HepG2 (cell line): ENCODE results near the gene MDFI. TPM values are rescaled to one million over a fixed set of nuclear protein-coding genes. Genes with fewer than 3 reads are reported as not detected.

ENCODE experiments used
- ATAC-seq: fragments of 200-7000 bp; cut with Tn5 transposase; 3 replicates; pipeline ENCODE4 v1.9.1; 2020; ENCODE audit warnings: mild to moderate bottlenecking, moderate library complexity
- BruUV-seq: library from RNA; stranded (reverse); fragments of 400-500 nt; replicated peaks from 2 replicates; lab custom pipeline; 2021; lab: Mats Ljungman, UMichigan
- CTCF ChIA-PET: fragments of 300-600 bp; formaldehyde crosslinking; extraction: SDS; loops from one replicate; lab custom pipeline; 2021; ENCODE audit warnings: low total read pairs, inconsistent platforms, low intra/inter-chr PET ratio; lab: Yijun Ruan, JAX
- POLR2A ChIA-PET: fragments of 350-600 bp; sonication (Branson Sonifier 250); formaldehyde crosslinking; loops from one replicate; lab custom pipeline; 2020; ENCODE audit warnings: antibody characterized with exemption, inconsistent platforms; lab: Yijun Ruan, JAX
- DNase-seq: peaks from one replicate; pipeline ENCODE4 v3.0.0-alpha.2; 2015; ENCODE audit warnings: low spot score
- FAIRE-seq: peaks from 3 replicates; lab custom pipeline; 2011; peaks lifted over from hg19 to GRCh38; lab: Jason Lieb, UNC
- H2AFZ ChIP-seq: one replicate; pipeline ENCODE4 v1.6.1; 2011; ENCODE audit warnings: low read length, inconsistent platforms
- H3K27ac ChIP-seq: fragments of 300-600 bp; 3 replicates; pipeline ENCODE4 v1.8.0; 2011; ENCODE audit warnings: mixed run types, mild to moderate bottlenecking, mixed read lengths, low read length, inconsistent platforms; ENCODE audit not compliant: insufficient read depth; ENCODE audit errors: extremely low read length
- H3K27me3 ChIP-seq, 2 experiments: fragments of 200-600 bp in 1 of 2; 2 replicates in 1 of 2; 3 replicates in 1 of 2; pipeline versions ENCODE4 v1.6.0 to v1.8.0; 2011; ENCODE audit warnings: low read length in 2 of 2, mild to moderate bottlenecking in 2 of 2, moderate library complexity in 2 of 2, inconsistent platforms in 1 of 2; ENCODE audit not compliant: insufficient read depth in 2 of 2, control insufficient read depth in 1 of 2
- H3K36me3 ChIP-seq, 2 experiments: fragments of 200-600 bp in 1 of 2; replicated peaks in 1 of 2; 2 replicates in 1 of 2; 3 replicates in 1 of 2; pipeline versions ENCODE4 v1.5.1 to v1.8.0; 2011; ENCODE audit warnings: low read length in 2 of 2, inconsistent platforms in 1 of 2; ENCODE audit not compliant: insufficient read depth in 2 of 2, control insufficient read depth in 1 of 2
- H3K4me1 ChIP-seq: 2 replicates; pipeline ENCODE4 v1.5.1; 2012; ENCODE audit warnings: low read length, inconsistent platforms; ENCODE audit not compliant: insufficient read depth
- H3K4me2 ChIP-seq: 2 replicates; pipeline ENCODE4 v1.6.0; 2011; ENCODE audit warnings: low read depth, low read length, inconsistent platforms
- H3K4me3 ChIP-seq, 3 experiments: fragments of 200-600 bp in 1 of 3; sonication (generic), shearing (Covaris generic) in 1 of 3; replicated peaks in 1 of 3; 2 replicates each; pipeline ENCODE4 v1.5.1; 2011 to 2016; ENCODE audit warnings: low read length in 3 of 3, inconsistent platforms in 2 of 3, low read depth in 2 of 3, mild to moderate bottlenecking in 2 of 3, control low read depth in 1 of 3, mixed read lengths in 1 of 3; ENCODE audit not compliant: insufficient read depth in 1 of 3
- H3K79me2 ChIP-seq: one replicate; pipeline ENCODE4 v1.6.1; 2011; ENCODE audit warnings: low read length, inconsistent platforms; ENCODE audit not compliant: insufficient read depth
- H3K9ac ChIP-seq: 2 replicates; pipeline ENCODE4 v1.6.0; 2011; ENCODE audit warnings: mild to moderate bottlenecking, low read depth, low read length, inconsistent platforms; ENCODE audit not compliant: insufficient read depth
- H3K9me3 ChIP-seq: 2 replicates; pipeline ENCODE4 v1.5.1; 2012; ENCODE audit warnings: mild to moderate bottlenecking, low read length
- H4K20me1 ChIP-seq: 2 replicates; pipeline ENCODE4 v1.6.0; 2011; ENCODE audit warnings: inconsistent platforms, mild to moderate bottlenecking, low read length, moderate library complexity; ENCODE audit not compliant: insufficient read depth
- DPF2 ChIP-seq: sonication (generic); formaldehyde crosslinking; IDR thresholded peaks from 2 replicates; pipeline ENCODE4 v1.4.0; 2020; ENCODE audit warnings: mild to moderate bottlenecking, low read depth, missing genetic modification reagents, borderline replicate concordance
- PITX1 ChIP-seq: sonication (generic); formaldehyde crosslinking; IDR thresholded peaks from 2 replicates; pipeline ENCODE4 v1.5.1; 2020; ENCODE audit warnings: mild to moderate bottlenecking, missing genetic modification reagents
- RFXAP ChIP-seq: sonication (generic); formaldehyde crosslinking; IDR thresholded peaks from 2 replicates; pipeline ENCODE4 v1.4.0; 2020; ENCODE audit warnings: missing genetic modification reagents, borderline replicate concordance
- SALL1 ChIP-seq: sonication (generic); formaldehyde crosslinking; IDR thresholded peaks from 2 replicates; pipeline ENCODE4 v1.8.0; 2022; ENCODE audit warnings: mild to moderate bottlenecking, missing genetic modification reagents
- STAG1 ChIP-seq: sonication (generic); formaldehyde crosslinking; IDR thresholded peaks from 2 replicates; pipeline ENCODE4 v1.4.0; 2020; ENCODE audit warnings: missing genetic modification reagents
- TEAD3 ChIP-seq: optimal IDR thresholded peaks from 2 replicates; pipeline ENCODE3; 2016; ENCODE audit warnings: borderline replicate concordance
- YY1 ChIP-seq: IDR thresholded peaks from 2 replicates; pipeline ENCODE4 v1.6.1; 2011; ENCODE audit warnings: low read length, low read depth, moderate library complexity, mild to moderate bottlenecking; ENCODE audit not compliant: insufficient read depth, insufficient replicate concordance
- ZKSCAN1 ChIP-seq: fragments of 150-350 bp; IDR thresholded peaks from 2 replicates; pipeline ENCODE4 v1.6.1; 2014; ENCODE audit warnings: low read length
- ZNF160 ChIP-seq: sonication (generic); formaldehyde crosslinking; IDR thresholded peaks from 2 replicates; pipeline ENCODE4 v1.8.0; 2022; ENCODE audit warnings: mild to moderate bottlenecking, inconsistent platforms, missing genetic modification reagents
- ZNF274 ChIP-seq: sonication (generic); formaldehyde crosslinking; IDR thresholded peaks from 2 replicates; pipeline ENCODE4 v1.5.1; 2020; ENCODE audit warnings: mild to moderate bottlenecking, missing genetic modification reagents
- ZNF3 ChIP-seq: IDR thresholded peaks from 2 replicates; pipeline ENCODE4 v1.7.0; 2017; ENCODE audit warnings: inconsistent platforms
- ZNF354B ChIP-seq: sonication (generic); formaldehyde crosslinking; IDR thresholded peaks from 2 replicates; pipeline ENCODE4 v1.8.0; 2022; ENCODE audit warnings: mild to moderate bottlenecking, missing genetic modification reagents
- ZNF563 ChIP-seq: sonication (generic); formaldehyde crosslinking; IDR thresholded peaks from 2 replicates; pipeline ENCODE4 v1.8.0; 2022; ENCODE audit warnings: mild to moderate bottlenecking, moderate library complexity, missing genetic modification reagents
- ZNF616 ChIP-seq: sonication (generic); formaldehyde crosslinking; IDR thresholded peaks from 2 replicates; pipeline ENCODE4 v1.5.0; 2020; ENCODE audit warnings: low read depth, mild to moderate bottlenecking, missing genetic modification reagents
- ZNF644 ChIP-seq: IDR thresholded peaks from 2 replicates; pipeline ENCODE4 v1.6.1; 2016; ENCODE audit warnings: low read depth
- ZNF652 ChIP-seq: IDR thresholded peaks from 2 replicates; pipeline ENCODE4 v1.6.1; 2016; ENCODE audit warnings: low read depth, borderline replicate concordance
- ZSCAN31 ChIP-seq: sonication (generic); formaldehyde crosslinking; IDR thresholded peaks from 2 replicates; pipeline ENCODE4 v1.5.0; 2020; ENCODE audit warnings: low read depth, mild to moderate bottlenecking, missing genetic modification reagents
- WGBS: methylation state at CpG from one replicate; pipeline ENCODE4 v1.1.6; 2017; ENCODE audit warnings: low lambda C conversion rate; 5-methylcytosine and 5-hydroxymethylcytosine counted together
- in situ Hi-C: cut with HindIII; loops from 2 replicates; pipeline ENCODE4 v1.10.0; 2017; ENCODE audit warnings: low pct_unique_long_range_greater_than_20kb; ENCODE audit not compliant: extremely low pct_ligation_motif_present
- intact Hi-C: fragments of 100-400 bp; cut with micrococcal nuclease; formaldehyde crosslinking; loops from one replicate; pipeline ENCODE4 v1.10.0; 2022; ENCODE audit not compliant: unreplicated experiment
- polyA plus RNA-seq, 8 experiments: library from polyadenylated mRNA; depleted of rRNA in 3 of 8; stranded (reverse) in 7 of 8; unstranded in 1 of 8; fragments of >200 nt; fragmentation: Illumina TruSeq in 4 of 8; extraction: Trizol in 4 of 8; gene quantifications; 2 replicates each; pipeline versions ENCODE4 v1.2.1 to v1.2.3, GENCODE V29; 2011 to 2016; ENCODE audit warnings: low read depth in 4 of 8, missing spikeins in 1 of 8, mixed read lengths in 1 of 8; ENCODE audit not compliant: insufficient read depth in 1 of 8
- total RNA-seq, 5 experiments: library from RNA; depleted of rRNA; stranded (reverse); fragments of >200 nt; fragmentation: Illumina TruSeq; extraction: Trizol; gene quantifications; 2 replicates each; pipeline ENCODE4 v1.2.3, GENCODE V29; 2016; ENCODE audit warnings: low read depth in 1 of 5
- TF ChIP-seq, protein P1 (sequence below): sonication (generic); formaldehyde crosslinking; IDR thresholded peaks from 2 replicates; pipeline ENCODE4 v1.5.1; 2020; ENCODE audit warnings: mild to moderate bottlenecking, missing genetic modification reagents, moderate library complexity
- TF ChIP-seq, protein P2 (sequence below): fragments of 450-650 bp; IDR thresholded peaks from 2 replicates; pipeline ENCODE4 v1.6.1; 2017
- TF ChIP-seq, protein P3 (sequence below): sonication (generic); formaldehyde crosslinking; IDR thresholded peaks from 2 replicates; pipeline ENCODE4 v1.4.0; 2020; ENCODE audit warnings: missing genetic modification reagents

The MDFI gene
- total and polyA plus RNA-seq, 2 of the 13 experiments (the other 11 are each of a cell fraction or from before 2014, with no cell fraction given): 0.28 TPM; not detected in 1

DNA sequence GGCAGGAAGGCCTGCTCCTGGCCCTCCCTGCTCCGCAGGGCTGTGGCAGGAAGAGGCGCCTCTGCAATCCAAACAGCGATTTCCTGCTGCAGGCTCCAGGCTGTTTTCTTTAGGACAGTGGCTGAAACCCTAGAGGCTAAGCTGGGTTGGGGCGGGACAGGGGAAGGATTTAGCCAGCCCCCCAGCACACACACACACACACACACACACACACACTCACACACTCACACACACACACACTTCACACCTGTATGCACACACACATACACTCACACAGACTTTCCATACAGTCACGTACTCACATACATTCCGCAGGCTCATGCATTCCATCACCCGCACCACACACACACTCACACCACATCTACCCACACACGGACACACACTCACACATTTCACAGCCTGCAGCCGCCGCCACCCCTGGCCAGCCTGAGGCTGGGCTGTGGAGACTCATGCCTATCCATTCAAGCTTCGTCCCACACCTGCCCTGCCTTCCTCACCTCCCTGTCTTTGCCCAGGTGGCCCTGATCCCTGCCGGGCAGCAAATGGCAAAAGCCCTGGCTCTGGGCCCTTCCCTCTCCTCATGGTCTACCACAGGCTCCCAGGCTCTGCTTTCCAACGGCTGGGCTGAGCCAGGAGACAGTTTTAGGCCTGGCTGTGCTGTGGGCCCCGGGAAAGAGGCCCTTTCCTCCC is 17.9 kb downstream of the MDFI start:
- H3K27me3 ChIP-seq: peaks cover 2 to 57% of the 10 kb centered on the region in 2 experiments; a peak in 4 of 5 replicates
- no peaks in the 10 kb centered on the region for H4K20me1 ChIP-seq
- DNase-seq (no peak), FAIRE-seq (no peak), ATAC-seq (peak; percentile 34)
- H3K36me3 ChIP-seq: no peaks in the 10 kb centered on the region
- in situ Hi-C loops (no loop called here), intact Hi-C loops (no loop called here)
- H3K9me3 ChIP-seq: no peaks in the 10 kb centered on the region
- peaks cover 31% of the 10 kb centered on the region for H3K4me1 ChIP-seq
- H2AFZ ChIP-seq: no peak overlapping the region
- ChIA-PET POLR2A (no interaction called here), CTCF (no interaction called here)
- BruUV-seq: no TSS peak
- no peaks in the 10 kb centered on the region for H3K79me2 ChIP-seq
- H3K4me3 ChIP-seq: peak overlapping the region in 1 of 3 experiments; percentile 43; a peak in 2 of 6 replicates
- WGBS: 27% methylated on average over 14 of the region's 14 CpGs
- no peak overlapping the region for H3K9ac ChIP-seq
- no peak overlapping the region for H3K27ac ChIP-seq
- peak overlapping the region; percentile 54 for H3K4me2 ChIP-seq
- TF ChIP-seq, protein P1, sequence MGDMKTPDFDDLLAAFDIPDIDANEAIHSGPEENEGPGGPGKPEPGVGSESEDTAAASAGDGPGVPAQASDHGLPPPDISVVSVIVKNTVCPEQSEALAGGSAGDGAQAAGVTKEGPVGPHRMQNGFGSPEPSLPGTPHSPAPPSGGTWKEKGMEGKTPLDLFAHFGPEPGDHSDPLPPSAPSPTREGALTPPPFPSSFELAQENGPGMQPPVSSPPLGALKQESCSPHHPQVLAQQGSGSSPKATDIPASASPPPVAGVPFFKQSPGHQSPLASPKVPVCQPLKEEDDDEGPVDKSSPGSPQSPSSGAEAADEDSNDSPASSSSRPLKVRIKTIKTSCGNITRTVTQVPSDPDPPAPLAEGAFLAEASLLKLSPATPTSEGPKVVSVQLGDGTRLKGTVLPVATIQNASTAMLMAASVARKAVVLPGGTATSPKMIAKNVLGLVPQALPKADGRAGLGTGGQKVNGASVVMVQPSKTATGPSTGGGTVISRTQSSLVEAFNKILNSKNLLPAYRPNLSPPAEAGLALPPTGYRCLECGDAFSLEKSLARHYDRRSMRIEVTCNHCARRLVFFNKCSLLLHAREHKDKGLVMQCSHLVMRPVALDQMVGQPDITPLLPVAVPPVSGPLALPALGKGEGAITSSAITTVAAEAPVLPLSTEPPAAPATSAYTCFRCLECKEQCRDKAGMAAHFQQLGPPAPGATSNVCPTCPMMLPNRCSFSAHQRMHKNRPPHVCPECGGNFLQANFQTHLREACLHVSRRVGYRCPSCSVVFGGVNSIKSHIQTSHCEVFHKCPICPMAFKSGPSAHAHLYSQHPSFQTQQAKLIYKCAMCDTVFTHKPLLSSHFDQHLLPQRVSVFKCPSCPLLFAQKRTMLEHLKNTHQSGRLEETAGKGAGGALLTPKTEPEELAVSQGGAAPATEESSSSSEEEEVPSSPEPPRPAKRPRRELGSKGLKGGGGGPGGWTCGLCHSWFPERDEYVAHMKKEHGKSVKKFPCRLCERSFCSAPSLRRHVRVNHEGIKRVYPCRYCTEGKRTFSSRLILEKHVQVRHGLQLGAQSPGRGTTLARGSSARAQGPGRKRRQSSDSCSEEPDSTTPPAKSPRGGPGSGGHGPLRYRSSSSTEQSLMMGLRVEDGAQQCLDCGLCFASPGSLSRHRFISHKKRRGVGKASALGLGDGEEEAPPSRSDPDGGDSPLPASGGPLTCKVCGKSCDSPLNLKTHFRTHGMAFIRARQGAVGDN (CRISPR knock-in tag): peak; percentile 32; the same call in 1 of the 2 replicates
- TF ChIP-seq ZNF354B (CRISPR knock-in tag): no peak
- TF ChIP-seq, protein P2, sequence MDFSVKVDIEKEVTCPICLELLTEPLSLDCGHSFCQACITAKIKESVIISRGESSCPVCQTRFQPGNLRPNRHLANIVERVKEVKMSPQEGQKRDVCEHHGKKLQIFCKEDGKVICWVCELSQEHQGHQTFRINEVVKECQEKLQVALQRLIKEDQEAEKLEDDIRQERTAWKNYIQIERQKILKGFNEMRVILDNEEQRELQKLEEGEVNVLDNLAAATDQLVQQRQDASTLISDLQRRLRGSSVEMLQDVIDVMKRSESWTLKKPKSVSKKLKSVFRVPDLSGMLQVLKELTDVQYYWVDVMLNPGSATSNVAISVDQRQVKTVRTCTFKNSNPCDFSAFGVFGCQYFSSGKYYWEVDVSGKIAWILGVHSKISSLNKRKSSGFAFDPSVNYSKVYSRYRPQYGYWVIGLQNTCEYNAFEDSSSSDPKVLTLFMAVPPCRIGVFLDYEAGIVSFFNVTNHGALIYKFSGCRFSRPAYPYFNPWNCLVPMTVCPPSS: 0 out of 2 replicates have a peak, but pooled peaks have one; percentile 31
- 0 out of 2 replicates have a peak, but pooled peaks have one; percentile 4 for TF ChIP-seq SALL1 (CRISPR knock-in tag)
- no peak for TF ChIP-seq ZNF160 (CRISPR knock-in tag)
- TF ChIP-seq ZNF652: no peak
- TF ChIP-seq ZNF644 (CRISPR knock-in tag): no peak
- TF ChIP-seq ZNF3: no peak
- TF ChIP-seq STAG1 (CRISPR knock-in tag): no peak
- no peak for TF ChIP-seq ZKSCAN1
- no peak for TF ChIP-seq YY1
- TF ChIP-seq, protein P3, sequence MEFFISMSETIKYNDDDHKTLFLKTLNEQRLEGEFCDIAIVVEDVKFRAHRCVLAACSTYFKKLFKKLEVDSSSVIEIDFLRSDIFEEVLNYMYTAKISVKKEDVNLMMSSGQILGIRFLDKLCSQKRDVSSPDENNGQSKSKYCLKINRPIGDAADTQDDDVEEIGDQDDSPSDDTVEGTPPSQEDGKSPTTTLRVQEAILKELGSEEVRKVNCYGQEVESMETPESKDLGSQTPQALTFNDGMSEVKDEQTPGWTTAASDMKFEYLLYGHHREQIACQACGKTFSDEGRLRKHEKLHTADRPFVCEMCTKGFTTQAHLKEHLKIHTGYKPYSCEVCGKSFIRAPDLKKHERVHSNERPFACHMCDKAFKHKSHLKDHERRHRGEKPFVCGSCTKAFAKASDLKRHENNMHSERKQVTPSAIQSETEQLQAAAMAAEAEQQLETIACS (CRISPR knock-in tag): no peak
- TF ChIP-seq ZNF616 (CRISPR knock-in tag): no peak
- no peak for TF ChIP-seq DPF2 (CRISPR knock-in tag)
- no peak for TF ChIP-seq ZNF563 (CRISPR knock-in tag)
- no peak for TF ChIP-seq PITX1 (CRISPR knock-in tag)
- no peak for TF ChIP-seq ZSCAN31
- 0 out of 2 replicates have a peak, but pooled peaks have one; percentile 44 for TF ChIP-seq ZNF274 (CRISPR knock-in tag)
- TF ChIP-seq TEAD3: peak; percentile 18
- no peak for TF ChIP-seq RFXAP
